Ovary (tissue), 9 donors: ENCODE results near the gene VPS41. TPM values are rescaled to one million over a fixed set of nuclear protein-coding genes. Genes with fewer than 3 reads are reported as not detected.

Experiments
- DNase-seq, 5 donors: peaks; one replicate each; pipeline ENCODE4 v3.0.0-alpha.2; 2019 to 2020
- H3K27ac ChIP-seq, 2 donors: fragments of 200-600 bp; one replicate each; pipeline versions ENCODE4 v1.5.1 to v1.8.0; 2019 to 2022
- H3K27me3 ChIP-seq: fragments of 200-600 bp; one replicate; pipeline ENCODE4 v1.8.0; 2022
- H3K36me3 ChIP-seq: fragments of 200-600 bp; sonication (generic); one replicate; pipeline ENCODE4 v1.5.1; 2019
- H3K4me1 ChIP-seq: one replicate; pipeline ENCODE4 v1.8.1; 2013; ENCODE audit warnings: mild to moderate bottlenecking, moderate library complexity; ENCODE audit not compliant: insufficient read depth
- H3K4me3 ChIP-seq: fragments of 200-600 bp; sonication (generic); one replicate; pipeline ENCODE4 v1.5.1; 2017
- H3K9me3 ChIP-seq, 2 donors: fragments of 200-600 bp in 1 of 2; sonication (generic) in 1 of 2; one replicate each; pipeline versions ENCODE4 v1.5.1 to v1.8.1; 2013 to 2019; ENCODE audit warnings: mild to moderate bottlenecking in 1 of 2, moderate library complexity in 1 of 2
- EP300 ChIP-seq: sonication (generic); formaldehyde crosslinking; IDR thresholded peaks from one replicate; pipeline ENCODE4 v1.6.1; 2017; ENCODE audit warnings: antibody characterized with exemption
- POLR2A ChIP-seq: fragments of 450-650 bp; IDR thresholded peaks from one replicate; pipeline ENCODE4 v1.6.1; 2017; ENCODE audit warnings: antibody characterized with exemption, mild to moderate bottlenecking, moderate library complexity
- WGBS, 3 donors: extraction: QIAGEN DNeasy Blood & Tissue Kit in 1 of 3; methylation state at CpG; one replicate each; pipeline versions ENCODE4 v1.1.5 to v1.1.7; 2013 to 2017; 5-methylcytosine and 5-hydroxymethylcytosine counted together
- intact Hi-C, 4 donors: fragments of 100-400 bp; cut with DNase I; formaldehyde crosslinking; loops; one replicate each; pipeline versions ENCODE4 v1.11.0 to v1.15.1; 2022 to 2023
- polyA plus RNA-seq, 2 donors: library from polyadenylated mRNA; stranded (reverse); fragments of 200-250 nt in 1 of 2; fragments of 350-450 nt in 1 of 2; fragmentation: Illumina TruSeq in 1 of 2; extraction: RNeasy Lipid Tissue Mini Kit (QIAGEN cat#74804) in 1 of 2; gene quantifications; one replicate each; pipeline ENCODE4 v1.2.3, GENCODE V29; 2013 to 2014
- total RNA-seq, 7 donors: library from RNA; depleted of rRNA in 2 of 7; stranded (reverse); fragments of >200 nt in 2 of 7; fragmentation: NEBNext Ultra II Directional in 3 of 7; extraction: Animal tissue kit (Norgen Biotek cat#: 25700) in 3 of 7; gene quantifications; one replicate each; pipeline versions ENCODE4 v1.1.0 to v1.2.4, GENCODE V29; 2016 to 2023
- TF ChIP-seq, protein P1 (sequence below), 3 donors: fragments of 450-650 bp in 2 of 3; fragments of 200-600 bp in 1 of 3; IDR thresholded peaks; one replicate each; pipeline versions ENCODE4 v1.5.1 to v1.8.0; 2016 to 2022; ENCODE audit warnings: antibody characterized with exemption in 3 of 3, mild to moderate bottlenecking in 1 of 3
- donor health status: DM: no; HTN: no; CAD: no; lungs with moderate emphysema.
- donor health status: DM: no; HTN: no; CAD: no.
- donor health status: Bipolar disorder and iron deficiency.
- donor health status: DM: yes; HTN: yes; CAD: no.
- donor health status: DM: no; HTN: no; CAD: no.
- donor health status: DM: yes; HTN: yes; CAD: no.

The VPS41 gene
- total and polyA plus RNA-seq, 9 donors, result 17.3 to 77.0 (median 57.2) TPM

DNA sequence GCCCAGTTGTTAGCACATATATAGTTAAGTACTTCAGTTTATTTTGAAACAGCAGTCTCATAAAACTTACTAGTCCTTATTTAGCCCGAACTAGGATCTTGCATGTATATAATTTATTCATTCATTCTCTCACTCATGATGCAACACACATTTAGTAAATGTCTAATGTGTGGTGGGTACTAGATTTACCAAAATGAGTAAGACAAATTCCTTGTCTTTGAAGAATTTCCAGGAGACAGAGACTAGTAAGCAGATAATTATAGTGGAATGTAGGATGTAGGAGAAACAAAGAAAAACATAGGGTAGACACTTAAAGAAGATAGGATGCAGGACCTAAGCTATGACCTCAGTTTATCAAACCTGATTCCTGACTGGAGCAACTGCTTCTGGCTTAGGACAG, 157.6 kb downstream of the VPS41 start:
- Histone ChIP-seq H3K9me3 (no peaks in the 10 kb centered on the region), H3K4me1 (peaks cover 2% of the 10 kb centered on the region), H3K36me3 (no peaks in the 10 kb centered on the region), H3K27ac (no peak overlapping the region), H3K4me3 (no peak overlapping the region), H3K27me3 (no peaks in the 10 kb centered on the region)
- WGBS, 3 donors, result 70 to 87% (median 72%) methylated on average over 1 of the region's 1 CpG
- TF ChIP-seq EP300 (no peak), POLR2A (no peak)
- TF ChIP-seq, protein P1, sequence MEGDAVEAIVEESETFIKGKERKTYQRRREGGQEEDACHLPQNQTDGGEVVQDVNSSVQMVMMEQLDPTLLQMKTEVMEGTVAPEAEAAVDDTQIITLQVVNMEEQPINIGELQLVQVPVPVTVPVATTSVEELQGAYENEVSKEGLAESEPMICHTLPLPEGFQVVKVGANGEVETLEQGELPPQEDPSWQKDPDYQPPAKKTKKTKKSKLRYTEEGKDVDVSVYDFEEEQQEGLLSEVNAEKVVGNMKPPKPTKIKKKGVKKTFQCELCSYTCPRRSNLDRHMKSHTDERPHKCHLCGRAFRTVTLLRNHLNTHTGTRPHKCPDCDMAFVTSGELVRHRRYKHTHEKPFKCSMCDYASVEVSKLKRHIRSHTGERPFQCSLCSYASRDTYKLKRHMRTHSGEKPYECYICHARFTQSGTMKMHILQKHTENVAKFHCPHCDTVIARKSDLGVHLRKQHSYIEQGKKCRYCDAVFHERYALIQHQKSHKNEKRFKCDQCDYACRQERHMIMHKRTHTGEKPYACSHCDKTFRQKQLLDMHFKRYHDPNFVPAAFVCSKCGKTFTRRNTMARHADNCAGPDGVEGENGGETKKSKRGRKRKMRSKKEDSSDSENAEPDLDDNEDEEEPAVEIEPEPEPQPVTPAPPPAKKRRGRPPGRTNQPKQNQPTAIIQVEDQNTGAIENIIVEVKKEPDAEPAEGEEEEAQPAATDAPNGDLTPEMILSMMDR (IDR thresholded peaks at IDR 0.05), result no peak
- no peak for DNase-seq
- intact Hi-C loops, result no loop called here

DNA sequence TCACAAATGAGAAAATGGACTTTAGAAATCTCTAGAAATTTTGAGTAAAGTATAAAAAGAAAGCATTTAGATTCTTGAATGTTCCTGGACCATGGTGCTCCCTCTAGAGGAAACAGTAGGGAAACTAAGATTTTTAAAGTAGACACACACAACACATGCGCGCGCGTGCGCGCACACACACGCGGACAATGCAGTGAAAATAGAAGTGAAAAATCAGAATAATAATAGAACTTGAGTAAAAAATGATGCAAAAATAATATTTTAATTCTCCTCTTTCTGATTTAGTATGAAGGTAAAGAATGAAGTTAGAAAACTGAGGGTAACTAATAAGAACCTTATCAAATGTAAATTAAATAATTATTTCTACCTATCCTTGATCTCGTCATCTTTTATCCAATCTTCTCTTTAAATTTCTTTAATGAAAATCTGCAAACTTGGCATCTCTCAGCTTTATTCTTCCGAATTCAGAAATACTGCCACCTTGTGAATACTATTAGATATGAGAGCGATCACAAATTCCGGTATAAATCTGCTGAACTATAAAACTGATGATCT, 160.9 kb downstream of the VPS41 start:
- DNase-seq, result peak in 1 of 5 donors; percentile 38
- Histone ChIP-seq H3K9me3 (no peaks in the 10 kb centered on the region), H3K4me1 (no peaks in the 10 kb centered on the region), H3K36me3 (no peaks in the 10 kb centered on the region), H3K4me3 (no peak overlapping the region), H3K27ac (no peak overlapping the region), H3K27me3 (no peaks in the 10 kb centered on the region)
- 30 to 60% (median 43%) methylated on average over 12 of the region's 12 CpGs for WGBS, 3 donors
- intact Hi-C loops, result no loop called here
- TF ChIP-seq POLR2A (no peak), EP300 (no peak)
- TF ChIP-seq, protein P1 (IDR thresholded peaks at IDR 0.05), result no peak

DNA sequence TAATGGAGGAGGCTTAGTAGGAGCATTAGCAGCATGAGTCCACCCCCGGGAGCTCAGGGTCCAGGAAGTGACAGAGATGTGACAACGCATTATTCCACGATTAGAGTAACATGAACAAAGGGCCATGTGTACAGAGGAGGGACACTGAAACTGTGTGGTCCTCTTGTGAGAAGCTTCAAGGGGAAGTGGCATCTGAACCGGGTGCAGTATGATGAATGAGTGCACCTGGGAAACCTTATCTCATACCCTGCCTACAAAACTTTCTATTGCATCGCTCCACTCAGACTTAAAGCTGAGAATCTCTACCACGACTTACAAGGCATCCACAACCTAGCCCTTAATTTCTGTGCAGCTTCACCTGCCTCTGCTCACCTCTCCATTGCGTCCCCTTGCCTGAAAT, 162.6 kb downstream of the VPS41 start:
- Histone ChIP-seq H3K4me3 (no peak overlapping the region), H3K9me3 (no peaks in the 10 kb centered on the region), H3K4me1 (no peaks in the 10 kb centered on the region), H3K27ac (no peak overlapping the region), H3K27me3 (no peaks in the 10 kb centered on the region), H3K36me3 (no peaks in the 10 kb centered on the region)
- TF ChIP-seq, protein P1 (IDR thresholded peaks at IDR 0.05), result no peak
- TF ChIP-seq EP300, result no peak
- TF ChIP-seq POLR2A, result no peak
- DNase-seq, result no peak
- WGBS, 3 donors, result 94 to 96% (median 94%) methylated on average over 7 of the region's 7 CpGs
- intact Hi-C loops, result no loop called here

DNA sequence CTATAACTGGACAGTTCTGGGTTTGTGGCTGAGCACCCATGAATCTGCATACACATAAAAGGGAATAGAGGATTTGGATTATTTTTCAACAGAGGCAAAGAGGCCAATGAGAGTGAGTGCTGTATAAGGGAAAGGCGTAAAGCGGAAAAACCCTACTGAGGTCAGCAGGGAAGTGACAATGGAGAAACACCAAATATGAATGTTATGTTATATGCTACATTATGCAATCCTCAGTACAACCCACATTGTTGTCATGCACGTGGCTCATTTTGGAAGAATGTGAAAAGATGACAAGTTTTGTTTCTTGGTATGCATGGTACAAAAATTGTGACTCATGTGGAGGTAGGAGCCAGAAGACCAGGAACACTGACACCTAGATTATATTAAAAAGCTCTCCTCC, 164.2 kb downstream of the VPS41 start:
- Histone ChIP-seq H3K36me3 (no peaks in the 10 kb centered on the region), H3K4me3 (no peak overlapping the region)
- WGBS, 3 donors, result 88 to 95% (median 89%) methylated on average over 3 of the region's 3 CpGs

More for the DNA sequence above, 164.2 kb downstream of the VPS41 start:
- Histone ChIP-seq H3K4me1 (no peaks in the 10 kb centered on the region), H3K27ac (no peak overlapping the region), H3K9me3 (no peaks in the 10 kb centered on the region), H3K27me3 (no peaks in the 10 kb centered on the region)
- DNase-seq, result no peak
- TF ChIP-seq EP300 (no peak), POLR2A (no peak)
- TF ChIP-seq, protein P1 (IDR thresholded peaks at IDR 0.05), result no peak
- intact Hi-C loops, result no loop called here
